ENCODE measurements around the gene DUS3L.
"Not testable (repeated sequence)": the region's sequence is repeated elsewhere in the genome, so short reads cannot be mapped to it uniquely, and the experiment has no call there.

Gene DUS3L

DNA sequence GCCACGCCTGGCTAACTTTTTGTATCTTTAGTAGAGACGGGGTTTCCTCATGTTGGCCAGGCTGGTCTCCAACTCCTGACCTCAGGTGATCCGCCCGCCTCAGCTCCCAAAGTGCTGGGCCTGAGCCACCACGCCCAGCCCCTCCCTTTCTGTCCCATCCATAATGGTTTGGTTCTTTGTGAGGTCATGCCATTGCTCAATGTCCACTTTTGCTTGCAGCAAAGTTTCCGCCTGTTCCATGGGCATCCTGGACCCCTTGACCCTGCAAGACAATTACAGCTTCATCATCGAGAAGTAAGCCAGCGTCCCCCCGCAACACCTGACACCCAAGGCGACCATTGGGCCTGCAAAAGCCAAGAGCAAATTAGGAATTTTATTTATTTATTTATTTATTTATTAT lies 23.0 kb downstream of the DUS3L start:
- DNase-seq: no peak

GRCh38 chr19:5765220-5765619 lies 25.7 kb downstream of the DUS3L start:
- DNase-seq: no peak

DNA sequence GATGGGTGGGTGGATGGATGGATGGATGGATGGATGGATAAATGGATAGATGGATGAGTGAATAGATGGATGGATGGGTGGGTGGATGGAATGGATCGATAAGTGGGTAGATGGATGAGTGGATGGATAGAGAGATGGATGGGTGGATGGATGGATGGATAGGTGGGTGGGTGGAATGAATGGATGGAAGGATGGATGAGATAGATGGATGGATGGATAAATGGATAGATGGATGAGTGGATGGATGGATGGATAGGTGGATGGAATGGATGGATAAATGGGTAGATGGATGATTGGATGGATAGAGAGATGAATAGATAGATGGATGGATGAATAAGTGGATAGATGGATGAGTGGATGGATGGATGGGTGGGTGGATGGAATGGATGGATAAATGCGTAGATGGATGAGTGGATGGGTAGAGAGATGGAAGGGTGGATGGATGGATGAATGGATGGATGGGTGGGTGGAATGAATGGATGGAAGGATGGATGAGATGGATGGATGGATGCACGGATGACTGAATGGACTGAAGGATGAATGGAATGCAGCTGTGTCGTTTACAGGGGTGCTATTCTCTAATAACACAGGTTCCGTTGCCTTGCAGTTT lies 28.2 kb downstream of the DUS3L start:
- no peak for DNase-seq

- no peak for DNase-seq
These were observed 37.2 kb downstream of the DUS3L start for GRCh38 chr19:5753743-5754142.

GRCh38 chr19:5751709-5752108 lies 39.3 kb downstream of the DUS3L start:
- DNase-seq: no peak

GRCh38 chr19:5749505-5749904 lies 41.5 kb downstream of the DUS3L start:
- no peak for DNase-seq

DNA sequence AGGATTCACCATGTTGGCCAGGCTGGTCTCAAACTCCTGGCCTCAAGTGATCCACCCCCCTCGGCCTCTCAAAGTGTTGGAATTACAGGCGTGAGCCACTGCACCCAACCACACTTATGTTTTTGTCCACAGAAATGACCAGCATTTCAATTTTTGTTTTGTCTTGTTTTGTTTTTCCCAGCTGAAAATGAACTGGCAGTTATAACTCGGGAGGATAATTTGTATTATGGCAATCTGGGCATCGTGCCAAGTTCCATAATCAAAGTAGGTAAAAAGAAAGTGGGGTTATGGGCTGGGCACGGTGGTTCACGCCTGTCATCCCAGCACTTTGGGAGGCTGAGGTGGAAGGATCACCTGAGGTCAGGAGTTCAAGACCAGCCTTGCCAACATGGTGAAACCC lies 42.0 kb downstream of the DUS3L start:
- DNase-seq: not testable (repeated sequence)

DNA sequence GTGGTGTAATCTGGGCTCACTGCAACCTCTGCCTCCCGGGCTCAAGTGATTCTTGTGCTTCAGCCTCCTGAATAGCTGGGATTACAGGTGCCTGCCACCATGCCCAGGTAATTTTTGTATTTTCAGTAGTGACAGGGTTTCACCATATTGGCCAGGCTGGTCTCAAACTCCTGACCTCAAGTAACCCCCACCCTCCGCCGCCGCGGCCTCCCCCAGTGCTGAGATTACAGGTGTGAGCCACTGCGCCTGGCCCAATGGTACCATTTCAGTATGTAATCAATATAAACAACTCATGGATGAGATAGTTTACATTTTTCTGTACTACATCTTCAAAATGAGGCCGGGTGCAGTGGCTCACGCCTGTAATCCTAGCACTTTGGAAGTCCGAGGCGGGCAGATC lies 46.0 kb downstream of the DUS3L start:
- DNase-seq: not testable (repeated sequence)

DNA sequence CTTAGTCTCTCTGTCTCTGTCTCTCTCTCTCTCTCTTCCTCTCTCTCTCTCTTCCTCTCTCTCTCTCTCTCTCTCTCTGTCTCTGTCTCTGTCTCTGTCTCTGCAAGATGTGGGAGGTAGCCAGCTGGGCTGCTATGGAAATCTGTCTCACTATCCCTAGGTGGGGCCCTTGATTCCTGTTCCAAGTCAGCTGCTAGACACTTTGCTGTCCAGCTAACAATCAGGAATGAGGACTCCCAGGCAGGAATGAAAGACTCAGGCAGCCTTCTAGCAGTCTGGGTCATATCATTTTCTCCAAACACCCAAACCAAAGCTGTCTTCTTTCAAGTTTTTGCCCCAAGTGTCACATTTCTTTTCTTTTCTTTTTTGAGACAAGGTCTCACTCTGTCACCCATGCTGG lies 47.3 kb downstream of the DUS3L start:
- DNase-seq: no peak

DNA sequence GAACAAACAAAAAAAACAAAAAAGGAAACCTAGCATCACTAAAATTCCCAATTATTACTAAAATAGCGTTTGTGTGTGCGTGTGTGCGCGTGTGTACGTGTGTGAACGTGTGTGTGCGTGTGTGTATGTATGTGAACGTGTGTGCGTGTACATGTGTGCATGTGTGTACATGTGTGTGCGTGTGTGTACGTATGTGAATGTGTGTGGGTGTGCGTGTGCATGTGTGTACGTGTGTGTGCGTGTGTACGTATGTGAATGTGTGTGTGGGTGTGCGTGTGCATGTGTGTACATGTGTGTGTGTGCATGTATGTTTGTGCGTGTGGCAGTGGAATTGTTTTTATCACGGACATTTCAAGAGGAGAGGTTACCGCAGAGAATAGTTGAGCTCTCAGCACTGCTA lies 48.9 kb downstream of the DUS3L start:
- no peak for DNase-seq

DNA sequence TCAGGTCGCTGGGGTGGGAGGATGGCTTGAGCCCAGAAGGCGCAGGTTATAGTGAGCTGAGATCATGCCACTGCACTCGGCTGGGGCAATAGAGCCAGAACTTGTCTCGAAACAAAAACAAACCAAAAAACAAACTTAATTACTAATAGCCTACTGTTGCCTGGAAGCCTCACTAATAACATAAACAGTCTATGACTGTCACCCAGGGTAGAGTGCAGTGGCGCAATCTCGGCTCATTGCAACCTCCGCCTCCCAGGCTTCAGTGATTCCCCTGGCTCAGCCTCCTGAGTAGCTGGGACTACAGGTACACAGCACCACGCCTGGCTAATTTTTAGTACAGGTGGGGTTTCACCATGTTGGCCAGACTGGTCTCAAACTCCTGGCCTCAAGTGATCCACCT lies 52.5 kb downstream of the DUS3L start:
- DNase-seq: no peak

Data from activated CD4-positive, alpha-beta T cell treated with anti-CD3 and anti-CD28 coated beads, Interleukin-2, Interleukin-6, amounts not matched to agents 100 ng/mL and 50 ng/mL, durations not matched to agents 16 hours and 8 hours (primary cell).